ENCODE measurements around the gene UNC5CL. TPM values are rescaled to one million over a fixed set of nuclear protein-coding genes. Genes with fewer than 3 reads are reported as not detected.

Gene UNC5CL
- total and polyA plus RNA-seq, 2 of the 8 experiments (the other 6 are each of a cell fraction or from before 2014, with no cell fraction given), result 1.3 to 1.7 TPM

- no peak overlapping the region for H3K56ac ChIP-seq (replicated peaks; ENCODE audit: insufficient read length, low read depth, low read length)
- no peaks in the 10 kb centered on the region for H3K23me2 ChIP-seq (ENCODE audit: low read depth, low read length)
- H2AK5ac ChIP-seq (ENCODE audit: low read depth, low read length), result no peak overlapping the region
- no peaks in the 10 kb centered on the region for H3K79me2 ChIP-seq (ENCODE audit: control insufficient read depth in 1 of 2, insufficient read depth in 2 of 2, low read length in 2 of 2)
- H4K91ac ChIP-seq (replicated peaks; ENCODE audit: insufficient read length, low read length), result no peak overlapping the region
- ChIA-PET POLR2A (ENCODE audit: partially characterized antibody) (interaction anchor here (0.6 to 1.3 kb wide), 3 partner anchors 14 to 112 kb away, joined by 3 to 4 read pairs (median 3); no protein-coding TSS in a partner anchor), CTCF (ENCODE audit: partially characterized antibody) (interaction anchor here (0.7 to 4.0 kb wide), 6 partner anchors 10 to 127 kb away, joined by 3 to 33 read pairs (median 3); no protein-coding TSS in a partner anchor)
- no peaks in the 10 kb centered on the region for H3K9me3 ChIP-seq (ENCODE audit: insufficient read depth in 2 of 2, low read depth in 1 of 2, low read length in 1 of 2)
- H3K27me3 ChIP-seq (replicated peaks in 1 of 4; ENCODE audit: control insufficient read depth in 3 of 4, extremely low read depth in 1 of 4, insufficient read depth in 3 of 4, low read length in 3 of 4), result no peaks in the 10 kb centered on the region
- H3K79me1 ChIP-seq (ENCODE audit: low read depth, low read length), result no peaks in the 10 kb centered on the region
- H3K23ac ChIP-seq (ENCODE audit: insufficient read length), result no peak overlapping the region
- H3K4ac ChIP-seq (replicated peaks; ENCODE audit: insufficient read length, low read depth, low read length), result no peak overlapping the region
- H2AFZ ChIP-seq (ENCODE audit: low read length), result no peak overlapping the region
- DNase-seq (ENCODE audit: low read depth in 1 of 2, low spot score in 2 of 2) (no peak), FAIRE-seq (no peak)
- no peaks in the 10 kb centered on the region for H3K36me3 ChIP-seq (ENCODE audit: control insufficient read depth in 2 of 4, insufficient read depth in 4 of 4, low read length in 3 of 4)
- H3K14ac ChIP-seq (ENCODE audit: insufficient read length), result no peak overlapping the region
- TF ChIP-seq ZNF274 (IDR thresholded peaks at IDR 0.05; ENCODE audit: borderline replicate concordance, extremely low read depth, low read length) (no peak), SUZ12 (IDR thresholded peaks at IDR 0.05; ENCODE audit: low read length) (no peak), CTBP2 (IDR thresholded peaks at IDR 0.05; ENCODE audit: borderline replicate concordance, insufficient read depth, insufficient read length, low read length) (no peak), CBX5 (IDR thresholded peaks at IDR 0.05; ENCODE audit: low read depth, low read length) (no peak), RBBP5 (IDR thresholded peaks at IDR 0.05; ENCODE audit: borderline replicate concordance, low read depth, low read length) (no peak), HDAC6 (IDR thresholded peaks at IDR 0.05; ENCODE audit: low read depth, low read length) (no peak), KDM4A (IDR thresholded peaks at IDR 0.05; ENCODE audit: low read depth, low read length, severe bottlenecking) (no peak), MAFK (IDR thresholded peaks at IDR 0.05; ENCODE audit: low read depth, low read length) (no peak)
- no peak overlapping the region for H3K4me2 ChIP-seq (ENCODE audit: insufficient read depth in 1 of 2, low read depth in 2 of 2, low read length in 2 of 2)
- no peak overlapping the region for H2BK12ac ChIP-seq (ENCODE audit: low read depth, low read length)
- WGBS, 2 experiments (ENCODE audit: extremely low coverage in 1 of 2, insufficient coverage in 1 of 2, insufficient read length in 1 of 2, insufficient replicate concordance in 2 of 2, low coverage in 1 of 2, low lambda C conversion rate in 2 of 2, missing lambda C conversion rate in 1 of 2), result 96% methylated on average over 5 of the region's 5 CpGs; no CpG with 5 or more reads in 1 of the 2 experiments
- H2BK120ac ChIP-seq (replicated peaks; ENCODE audit: low read depth, low read length), result no peak overlapping the region
- no peak overlapping the region for H2BK20ac ChIP-seq (ENCODE audit: low read length)
- H3K9ac ChIP-seq (replicated peaks in 1 of 4; ENCODE audit: extremely low read depth in 1 of 4, low read depth in 3 of 4, low read length in 3 of 4), result no peak overlapping the region
- H3K4me3 ChIP-seq (ENCODE audit: extremely low read depth in 1 of 4, insufficient read depth in 2 of 4, low read depth in 3 of 4, low read length in 4 of 4), result no peak overlapping the region
- peaks cover 0 to 2% of the 10 kb centered on the region in 2 experiments for H4K20me1 ChIP-seq (replicated peaks in 1 of 2; ENCODE audit: control insufficient read depth in 1 of 2, insufficient read depth in 2 of 2, low read length in 2 of 2)
- no peaks in the 10 kb centered on the region for H3K4me1 ChIP-seq (replicated peaks in 1 of 4; ENCODE audit: control insufficient read depth in 3 of 4, insufficient read depth in 4 of 4, low read length in 3 of 4)
- no peak overlapping the region for H3K27ac ChIP-seq (ENCODE audit: low read depth, low read length)
- no peak overlapping the region for H4K5ac ChIP-seq (ENCODE audit: insufficient read length, low read depth, low read length)
- no peak overlapping the region for H4K8ac ChIP-seq (ENCODE audit: extremely low read depth, insufficient read depth, low read length)
- no peak overlapping the region for H2BK5ac ChIP-seq (ENCODE audit: low read depth, low read length)
- no peak overlapping the region for H2BK15ac ChIP-seq (ENCODE audit: low read length)
- H3K18ac ChIP-seq (ENCODE audit: extremely low read depth, low read length), result no peak overlapping the region
Measured at GRCh38 chr6:41013466-41014153, 25.4 kb downstream of the UNC5CL start.

Measured in H1 (cell line).